HuH-7.5 (cell line): ENCODE measurements around the gene SHISA8.
"Not testable (repeated sequence)": the region's sequence is repeated elsewhere in the genome, so short reads cannot be mapped to it uniquely, and the experiment has no call there.

Experiments used
- DNase-seq: peaks from one replicate; pipeline ENCODE4 v3.0.0; 2011; ENCODE audit warnings: low spot score

The SHISA8 gene

GRCh38 chr22:41915035-41915785 lies at the start of gene SHISA8:
Gene SHISA8 (minus strand): TSS chr22:41915074. CDS start chr22:41914667, 407 bp downstream.
- DNase-seq = no peak

- no peak for DNase-seq
Measured at GRCh38 chr22:41964112-41964491, 49.2 kb upstream of the SHISA8 start.

DNA sequence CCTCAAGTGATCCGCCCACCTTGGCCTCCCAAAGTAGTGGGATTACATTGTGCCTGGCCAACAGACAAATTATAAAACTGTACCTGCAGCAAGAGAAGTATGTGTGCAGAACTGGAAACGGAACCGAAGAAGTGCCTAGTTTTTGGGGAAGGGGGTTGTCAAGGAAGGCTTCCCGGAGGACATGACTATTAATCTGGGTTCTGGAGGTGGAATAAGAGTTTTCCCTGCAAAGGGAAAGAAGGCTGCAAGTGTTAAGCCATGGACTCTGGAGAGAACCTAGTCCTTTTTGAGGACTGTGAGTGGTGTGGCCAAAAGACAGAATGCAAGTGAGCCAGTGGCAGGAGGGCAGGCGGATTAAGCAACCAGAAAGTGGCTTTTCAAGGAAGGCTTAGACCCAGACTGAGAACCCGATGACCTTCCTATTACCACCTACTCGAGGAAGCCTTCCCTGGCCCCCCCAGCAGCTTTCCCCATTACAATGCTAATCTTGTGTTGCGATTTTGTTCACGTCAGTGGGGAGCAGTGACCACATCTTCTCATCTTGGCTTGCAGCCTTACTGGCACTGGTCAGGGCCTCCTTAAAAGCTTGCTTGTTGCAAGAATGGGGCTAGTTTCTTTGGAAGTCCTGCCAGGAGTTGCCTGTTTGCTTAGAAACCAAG lies 48.7 kb upstream of the SHISA8 start:
- no peak for DNase-seq

DNA sequence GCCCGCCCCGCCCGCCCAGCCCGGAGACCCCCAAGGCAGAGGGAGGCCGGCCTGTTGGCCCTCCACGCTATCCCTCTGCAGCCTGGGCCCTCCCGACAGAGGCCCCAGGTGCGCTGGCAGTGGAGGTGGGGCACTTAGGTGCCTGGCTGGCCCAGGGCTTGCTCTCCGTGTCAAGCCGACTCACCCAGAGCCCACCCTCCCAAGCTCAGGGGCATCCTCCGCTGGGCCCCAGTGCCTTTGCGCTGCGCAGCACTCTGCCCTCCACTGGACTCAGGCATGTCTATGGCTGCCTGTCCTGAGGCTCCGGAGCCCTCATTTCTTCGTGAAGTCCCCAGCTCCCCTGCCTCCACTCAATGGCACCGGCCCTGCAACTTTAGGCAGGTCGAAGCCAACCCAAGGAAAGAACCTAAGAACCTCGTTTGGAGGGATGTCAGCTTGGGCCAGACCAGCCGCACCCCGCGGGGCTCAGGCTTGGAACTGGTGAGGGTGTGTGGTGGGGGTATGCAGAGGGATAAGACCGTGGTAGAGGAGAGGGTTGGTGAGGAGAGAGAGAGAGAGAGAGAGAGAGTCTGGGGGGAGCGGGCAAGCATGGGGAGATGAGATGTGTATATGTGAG lies 43.2 kb upstream of the SHISA8 start:
- DNase-seq = no peak

- DNase-seq = no peak
Measured at GRCh38 chr22:41952713-41953112, 37.8 kb upstream of the SHISA8 start.

DNA sequence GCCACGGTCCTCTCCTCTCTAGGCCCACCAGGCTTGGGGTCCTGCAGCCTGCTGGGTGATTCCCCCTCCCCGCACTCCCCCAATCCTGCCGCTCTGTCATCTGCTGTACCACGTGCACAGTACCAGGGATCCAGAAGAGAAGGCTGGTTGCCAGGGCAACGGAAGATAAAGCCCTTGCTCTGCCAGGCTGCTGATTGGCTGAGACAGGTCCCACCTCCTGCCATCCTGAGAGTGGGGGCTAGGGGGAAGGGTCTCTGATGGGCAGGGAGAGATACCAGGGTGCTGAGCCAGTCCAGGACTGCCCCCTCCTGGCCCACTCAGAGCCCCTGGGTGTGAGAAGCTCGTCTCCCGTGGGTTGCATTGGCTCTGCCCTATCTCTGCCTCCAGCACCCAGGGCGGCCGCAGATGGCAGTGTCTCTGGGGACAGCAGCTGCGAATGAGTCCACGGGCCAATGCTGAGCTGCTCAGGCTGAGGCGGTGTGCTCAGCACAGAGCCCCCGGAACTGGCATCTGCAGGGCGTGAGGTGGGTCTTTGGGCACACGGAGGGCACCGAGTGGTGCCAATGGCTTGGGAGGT lies 37.1 kb upstream of the SHISA8 start, which contains the start of gene SMIM45:
Gene SMIM45 (plus strand): TSS at position 253 of the 577 bp plus-strand sequence.
- no peak for DNase-seq

GRCh38 chr22:41949297-41949965 lies 34.6 kb upstream of the SHISA8 start:
- DNase-seq = no peak

- DNase-seq = not testable (repeated sequence)
Measured at GRCh38 chr22:41948928-41949296, 34.0 kb upstream of the SHISA8 start.

- no peak for DNase-seq
Measured at GRCh38 chr22:41948142-41948541, 33.3 kb upstream of the SHISA8 start.

- DNase-seq = no peak
Measured at GRCh38 chr22:41947424-41948080, 32.7 kb upstream of the SHISA8 start.

DNA sequence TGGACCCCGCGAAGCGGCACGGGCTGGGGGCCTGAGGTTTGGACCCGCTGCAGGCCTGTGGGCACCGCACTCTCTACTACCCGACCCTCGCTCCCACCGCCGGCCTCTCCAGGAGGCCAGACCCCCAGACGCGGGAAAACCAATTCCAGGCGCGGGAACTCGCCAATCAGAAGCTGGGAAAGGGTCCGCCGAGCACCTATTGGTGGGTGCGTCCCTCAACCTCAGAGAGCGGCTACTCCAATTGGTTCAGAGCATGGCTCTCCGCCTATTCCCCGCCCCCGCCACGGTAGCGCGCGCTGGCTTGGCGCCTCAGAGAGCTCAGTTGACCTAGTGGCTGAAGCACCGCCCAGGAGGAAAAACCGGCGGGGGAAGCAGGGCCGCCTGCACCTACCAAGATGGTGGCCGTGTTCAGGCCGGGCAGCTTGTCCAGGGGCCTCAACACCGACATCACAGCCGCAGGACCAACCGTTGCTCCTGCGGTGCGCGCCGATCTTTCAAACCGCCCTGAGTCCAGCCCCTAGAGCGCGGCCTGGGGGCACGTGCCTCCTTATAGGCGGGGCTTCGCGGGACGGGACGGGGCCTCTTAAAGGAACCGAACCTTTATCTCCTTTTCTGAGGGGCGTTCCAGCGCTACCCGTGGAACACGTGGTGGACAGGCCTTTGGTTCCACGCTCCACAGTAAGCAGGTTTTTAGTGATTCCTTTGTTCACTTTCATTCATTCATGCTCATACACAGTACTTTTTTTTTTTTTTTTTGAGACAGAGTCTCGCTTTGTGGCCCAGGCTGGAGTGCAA lies 32.0 kb upstream of the SHISA8 start, which contains the start of gene CENPM:
Gene CENPM (minus strand): TSS at position 524 of the 795 bp plus-strand sequence. CDS start 76 bp downstream, at position 448.
- peak; percentile 73 for DNase-seq

DNA sequence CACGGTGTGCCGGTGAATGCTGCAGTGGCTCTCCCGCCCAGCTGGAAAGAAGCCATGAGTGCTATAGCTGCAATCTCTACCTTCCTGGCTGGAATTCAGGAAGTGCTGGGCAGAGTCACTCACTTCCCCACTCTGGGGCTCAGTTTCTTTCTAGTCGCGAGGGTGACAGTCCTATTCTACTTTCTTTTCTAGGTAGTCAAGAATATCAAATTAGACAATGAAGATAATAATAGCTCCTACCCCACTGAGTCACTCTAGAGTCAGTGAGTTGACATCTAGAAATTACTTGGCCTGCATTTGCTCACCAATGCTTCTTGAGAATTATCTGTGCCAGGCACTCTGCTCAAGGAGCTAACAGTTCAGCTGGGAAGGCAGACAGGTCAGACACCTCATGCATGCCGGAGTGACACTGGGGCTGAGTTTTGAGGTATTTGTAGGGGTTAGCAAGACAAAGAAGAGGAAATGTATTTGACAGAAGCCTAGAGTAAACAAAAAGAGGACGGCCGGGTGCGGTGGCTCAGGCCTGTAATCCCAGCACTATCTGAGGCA lies 28.9 kb upstream of the SHISA8 start:
- DNase-seq = no peak

- DNase-seq = peak; percentile 65
Measured at GRCh38 chr22:41940832-41941765, 26.2 kb upstream of the SHISA8 start.

- DNase-seq = no peak
Measured at GRCh38 chr22:41939981-41940831, 25.3 kb upstream of the SHISA8 start.

GRCh38 chr22:41936894-41937169 lies 22.0 kb upstream of the SHISA8 start:
- DNase-seq = no peak

DNA sequence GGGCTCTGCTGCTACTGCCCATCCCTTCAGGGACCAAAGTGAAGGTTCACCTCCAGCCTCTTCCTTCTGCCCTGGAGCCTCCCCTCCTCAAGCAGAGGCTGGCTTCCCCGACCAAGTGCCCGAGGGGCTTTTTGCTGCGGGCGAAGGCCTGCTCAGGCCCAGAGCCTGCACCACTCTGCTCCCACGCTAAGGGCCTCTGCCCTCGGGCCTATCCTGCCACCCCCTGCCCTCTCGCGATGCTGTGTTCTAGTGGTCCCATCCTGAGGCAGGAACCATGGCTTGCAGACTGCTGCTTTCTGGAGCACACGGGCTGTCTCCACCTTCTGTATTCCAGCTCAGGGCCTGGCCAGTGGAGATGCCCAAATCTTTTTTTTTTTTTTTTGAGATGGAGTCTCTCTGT lies 20.6 kb upstream of the SHISA8 start:
- no peak for DNase-seq

- DNase-seq = no peak
Measured at GRCh38 chr22:41935015-41935351, 20.1 kb upstream of the SHISA8 start.

GRCh38 chr22:41934284-41935014 lies 19.6 kb upstream of the SHISA8 start:
- DNase-seq = no peak
